H9 (cell line): Measurements from ENCODE around the gene SRA1. TPM values are rescaled to one million over a fixed set of nuclear protein-coding genes. Genes with fewer than 3 reads are reported as not detected.

Experiments used
- DNase-seq: peaks from one replicate; pipeline ENCODE4 v3.0.0-alpha.2; 2017
- H2AFZ ChIP-seq: one replicate; pipeline ENCODE4 v1.6.1; 2013; ENCODE audit warnings: mild to moderate bottlenecking, low read length, control low read depth, moderate library complexity
- H2AK5ac ChIP-seq: 2 replicates; pipeline ENCODE4 v1.6.1; 2013; ENCODE audit warnings: low read length, control low read depth, mixed read lengths; ENCODE audit not compliant: insufficient read length
- H2BK120ac ChIP-seq: one replicate; pipeline ENCODE4 v1.6.1; 2013; ENCODE audit warnings: low read depth, mild to moderate bottlenecking, low read length, control low read depth, inconsistent platforms; ENCODE audit not compliant: poor library complexity, severe bottlenecking
- H2BK12ac ChIP-seq: 2 replicates; pipeline ENCODE4 v1.6.1; 2013; ENCODE audit warnings: low read length, control low read depth, mixed read lengths, low read depth; ENCODE audit not compliant: insufficient read length
- H2BK15ac ChIP-seq: 2 replicates; pipeline ENCODE4 v1.6.1; 2013; ENCODE audit warnings: low read depth, low read length, control low read depth
- H2BK20ac ChIP-seq: one replicate; pipeline ENCODE4 v1.6.1; 2013; ENCODE audit warnings: low read depth, mild to moderate bottlenecking, low read length, control low read depth, inconsistent platforms; ENCODE audit not compliant: poor library complexity, severe bottlenecking
- H2BK5ac ChIP-seq: 2 replicates; pipeline ENCODE4 v1.6.1; 2013; ENCODE audit warnings: low read length, control low read depth, mixed read lengths; ENCODE audit not compliant: insufficient read length
- H3K14ac ChIP-seq: 2 replicates; pipeline ENCODE4 v1.6.1; 2013; ENCODE audit warnings: low read length, control low read depth; ENCODE audit not compliant: insufficient read depth
- H3K18ac ChIP-seq: 2 replicates; pipeline ENCODE4 v1.6.1; 2013; ENCODE audit warnings: low read depth, mild to moderate bottlenecking, mixed read lengths, low read length, control low read depth; ENCODE audit not compliant: insufficient read length
- H3K23ac ChIP-seq: 2 replicates; pipeline ENCODE4 v1.6.1; 2013; ENCODE audit warnings: low read length, control low read depth, mixed read lengths, low read depth; ENCODE audit not compliant: insufficient read length
- H3K23me2 ChIP-seq: 2 replicates; pipeline ENCODE4 v1.6.1; 2013; ENCODE audit warnings: low read depth, mild to moderate bottlenecking, mixed read lengths, low read length, control low read depth; ENCODE audit not compliant: insufficient read length, poor library complexity, severe bottlenecking
- H3K27ac ChIP-seq: 2 replicates; pipeline ENCODE4 v1.5.1; 2013; ENCODE audit warnings: low read length, control low read depth, mixed read lengths, low read depth; ENCODE audit not compliant: insufficient read length
- H3K27me3 ChIP-seq: 2 replicates; pipeline ENCODE4 v1.6.1; 2013; ENCODE audit warnings: low read length, control low read depth, inconsistent platforms; ENCODE audit not compliant: insufficient read depth
- H3K4ac ChIP-seq: 2 replicates; pipeline ENCODE4 v1.6.1; 2013; ENCODE audit warnings: low read depth, mild to moderate bottlenecking, control low read depth, inconsistent platforms, low read length, moderate library complexity
- H3K4me1 ChIP-seq: 2 replicates; pipeline ENCODE4 v1.6.1; 2013; ENCODE audit warnings: low read length, control low read depth, inconsistent platforms; ENCODE audit not compliant: insufficient read depth
- H3K4me2 ChIP-seq: 2 replicates; pipeline ENCODE4 v1.6.1; 2013; ENCODE audit warnings: low read length, control low read depth, mixed read lengths; ENCODE audit not compliant: insufficient read length, insufficient read depth
- H3K56ac ChIP-seq: 2 replicates; pipeline ENCODE4 v1.6.1; 2013; ENCODE audit warnings: low read depth, mild to moderate bottlenecking, mixed read lengths, low read length, control low read depth; ENCODE audit not compliant: insufficient read length
- H3K79me1 ChIP-seq: 2 replicates; pipeline ENCODE4 v1.6.1; 2013; ENCODE audit warnings: low read depth, mild to moderate bottlenecking, moderate library complexity, low read length, control low read depth, inconsistent platforms; ENCODE audit not compliant: insufficient read depth, poor library complexity, severe bottlenecking
- H3K79me2 ChIP-seq: 2 replicates; pipeline ENCODE4 v1.6.1; 2013; ENCODE audit warnings: low read length, control low read depth, inconsistent platforms; ENCODE audit not compliant: insufficient read depth
- H3K9ac ChIP-seq: 2 replicates; pipeline ENCODE4 v1.6.1; 2013; ENCODE audit warnings: low read length, control low read depth, mixed read lengths; ENCODE audit not compliant: insufficient read length; ENCODE audit errors: extremely low read depth
- H3K9me3 ChIP-seq: one replicate; pipeline ENCODE4 v1.6.1; 2013; ENCODE audit warnings: low read depth, low read length, inconsistent platforms; ENCODE audit not compliant: control insufficient read depth
- H3T11ph ChIP-seq: one replicate; pipeline ENCODE4 v1.6.1; 2013; ENCODE audit warnings: mild to moderate bottlenecking, low read length, control low read depth, inconsistent platforms
- H4K20me1 ChIP-seq: one replicate; pipeline ENCODE4 v1.6.1; 2013; ENCODE audit not compliant: control insufficient read depth, insufficient read length, insufficient read depth
- H4K5ac ChIP-seq: 2 replicates; pipeline ENCODE4 v1.6.1; 2013; ENCODE audit warnings: low read depth, mild to moderate bottlenecking, mixed read lengths, low read length, control low read depth; ENCODE audit not compliant: insufficient read length
- H4K8ac ChIP-seq: replicated peaks from 2 replicates; pipeline ENCODE4 v1.6.1; 2013; ENCODE audit warnings: low read length, control low read depth, mixed read lengths, low read depth; ENCODE audit not compliant: insufficient read length
- H4K91ac ChIP-seq: 2 replicates; pipeline ENCODE4 v1.6.1; 2013; ENCODE audit warnings: low read depth, mild to moderate bottlenecking, moderate library complexity, mixed read lengths, low read length, control low read depth; ENCODE audit not compliant: insufficient read length
- H3K27ac Mint-ChIP-seq, 3 experiments: 2 replicates in 2 of 3; 3 replicates in 1 of 3; pipeline ENCODE4 v1.8.0; 2020 to 2021; ENCODE audit warnings: mixed read lengths in 3 of 3, mild to moderate bottlenecking in 1 of 3, moderate library complexity in 1 of 3
- H3K27me3 Mint-ChIP-seq: 2 replicates; pipeline ENCODE4 v1.8.0; 2021; ENCODE audit warnings: low read depth, mild to moderate bottlenecking, moderate library complexity, mixed read lengths
- H3K36me3 Mint-ChIP-seq, 3 experiments: 2 replicates in 2 of 3; 3 replicates in 1 of 3; pipeline ENCODE4 v1.8.0; 2020 to 2021; ENCODE audit warnings: low read depth in 3 of 3, mixed read lengths in 3 of 3; ENCODE audit not compliant: insufficient read depth in 1 of 3
- H3K4me1 Mint-ChIP-seq, 2 experiments: 2 replicates each; pipeline ENCODE4 v1.8.0; 2020; ENCODE audit warnings: mixed read lengths in 2 of 2
- H3K4me3 Mint-ChIP-seq, 2 experiments: 2 replicates in 1 of 2; 3 replicates in 1 of 2; pipeline ENCODE4 v1.8.0; 2020 to 2021; ENCODE audit warnings: mild to moderate bottlenecking in 2 of 2, mixed read lengths in 2 of 2, moderate library complexity in 1 of 2
- H3K9me3 Mint-ChIP-seq, 2 experiments: 2 replicates in 1 of 2; 3 replicates in 1 of 2; pipeline ENCODE4 v1.8.0; 2020; ENCODE audit warnings: mild to moderate bottlenecking in 2 of 2, mixed read lengths in 2 of 2, moderate library complexity in 1 of 2
- CTCF ChIP-seq: fragments of 200-600 bp; sonication (generic); conservative IDR thresholded peaks from 3 replicates; pipeline ENCODE4 v1.8.0; 2021; ENCODE audit warnings: antibody characterized with exemption, mild to moderate bottlenecking
- total RNA-seq: library from RNA; stranded (reverse); gene quantifications from 2 replicates; pipeline ENCODE4 v1.2.1, GENCODE V29; 2021

SRA1 gene
- total RNA-seq, 1 experiment from 2014 or later, result 49.3 TPM

GRCh38 chr5:140600096-140600495 is 42.8 kb upstream of the SRA1 start:
- Histone ChIP-seq H3K14ac (no peak overlapping the region), H3T11ph (no peak overlapping the region), H3K4me2 (no peak overlapping the region), H3K18ac (no peak overlapping the region), H3K4me1 (no peaks in the 10 kb centered on the region), H4K91ac (no peak overlapping the region), H3K27ac (no peak overlapping the region), H3K23me2 (no peaks in the 10 kb centered on the region), H2BK120ac (no peak overlapping the region), H2BK5ac (no peak overlapping the region), H4K5ac (no peak overlapping the region), H2AK5ac (no peak overlapping the region), H3K23ac (no peak overlapping the region), H3K79me2 (no peaks in the 10 kb centered on the region), H2BK15ac (no peak overlapping the region), H2AFZ (no peak overlapping the region), H3K56ac (no peak overlapping the region), H2BK12ac (no peak overlapping the region), H3K27me3 (no peaks in the 10 kb centered on the region), H4K20me1 (no peaks in the 10 kb centered on the region), H3K4ac (no peak overlapping the region), H3K9ac (no peak overlapping the region), H4K8ac (no peak overlapping the region), H3K79me1 (no peaks in the 10 kb centered on the region), H3K9me3 (no peaks in the 10 kb centered on the region), H2BK20ac (no peak overlapping the region)
- H3K27ac Mint-ChIP-seq, result no peak overlapping the region
- H3K9me3 Mint-ChIP-seq, result peaks cover 4 to 8% of the 10 kb centered on the region in 2 experiments; a peak in 2 of 5 replicates
- no peak overlapping the region for H3K4me3 Mint-ChIP-seq
- H3K36me3 Mint-ChIP-seq, result no peaks in the 10 kb centered on the region
- TF ChIP-seq CTCF, result no peak
- no peak for DNase-seq
- peaks cover 9% of the 10 kb centered on the region for H3K27me3 Mint-ChIP-seq
- no peaks in the 10 kb centered on the region for H3K4me1 Mint-ChIP-seq
